GM21360 (cell line): ENCODE results near the gene EXOC3L2.

Source experiments
- ATAC-seq: cut with Tn5 transposase; IDR thresholded peaks from one replicate; pipeline ENCODE4 v1.9.1; 2021; ENCODE audit warnings: mild to moderate bottlenecking, moderate library complexity; ENCODE audit not compliant: unreplicated experiment

Gene EXOC3L2

GRCh38 chr19:45182758-45183157 lies 62.4 kb downstream of the EXOC3L2 start:
- no peak for ATAC-seq

- ATAC-seq = no peak
Observed at GRCh38 chr19:45180936-45181335, 64.3 kb downstream of the EXOC3L2 start.

GRCh38 chr19:45179892-45180370 lies 65.3 kb downstream of the EXOC3L2 start:
- no peak for ATAC-seq

- ATAC-seq = no peak
Observed at GRCh38 chr19:45179072-45179891, 65.9 kb downstream of the EXOC3L2 start.

GRCh38 chr19:45178262-45179071 lies 66.7 kb downstream of the EXOC3L2 start, which contains the start of gene BLOC1S3:
TSS of gene BLOC1S3 (plus strand) at chr19:45178784. CDS start at chr19:45179297, 513 bp downstream.
- peak; percentile 80 for ATAC-seq

GRCh38 chr19:45177817-45178261 lies 67.4 kb downstream of the EXOC3L2 start, which contains the start of gene TRAPPC6A:
TSS of gene TRAPPC6A (minus strand) at chr19:45178237. CDS start at chr19:45178218, 19 bp downstream.
- ATAC-seq = no peak

- ATAC-seq = no peak
Observed at GRCh38 chr19:45175515-45176345, 69.5 kb downstream of the EXOC3L2 start.

GRCh38 chr19:45173816-45174215 lies 71.4 kb downstream of the EXOC3L2 start:
- ATAC-seq = no peak

GRCh38 chr19:45172611-45173208 lies 72.5 kb downstream of the EXOC3L2 start:
- ATAC-seq = no peak

- ATAC-seq = no peak
Observed at GRCh38 chr19:45172173-45172572, 73.0 kb downstream of the EXOC3L2 start.

- no peak for ATAC-seq
Observed at GRCh38 chr19:45171211-45171623, 74.0 kb downstream of the EXOC3L2 start.

GRCh38 chr19:45170146-45171106 lies 74.8 kb downstream of the EXOC3L2 start:
- ATAC-seq = no peak

GRCh38 chr19:45169602-45170001 lies 75.6 kb downstream of the EXOC3L2 start:
- no peak for ATAC-seq

GRCh38 chr19:45168767-45169351 lies 76.3 kb downstream of the EXOC3L2 start:
- ATAC-seq = no peak

- ATAC-seq = no peak
Observed at GRCh38 chr19:45166723-45167252, 78.4 kb downstream of the EXOC3L2 start.

- ATAC-seq = peak; percentile 54
Observed at GRCh38 chr19:45164577-45165335, 80.5 kb downstream of the EXOC3L2 start.

GRCh38 chr19:45163751-45164460 lies 81.3 kb downstream of the EXOC3L2 start:
- ATAC-seq = no peak
